GM19467 (cell line): ENCODE data around the gene STAC3.

Experiments
- ATAC-seq: cut with Tn5 transposase; IDR thresholded peaks from one replicate; pipeline ENCODE4 v1.9.1; 2021; ENCODE audit warnings: mild to moderate bottlenecking, moderate library complexity; ENCODE audit not compliant: unreplicated experiment

The STAC3 gene

DNA sequence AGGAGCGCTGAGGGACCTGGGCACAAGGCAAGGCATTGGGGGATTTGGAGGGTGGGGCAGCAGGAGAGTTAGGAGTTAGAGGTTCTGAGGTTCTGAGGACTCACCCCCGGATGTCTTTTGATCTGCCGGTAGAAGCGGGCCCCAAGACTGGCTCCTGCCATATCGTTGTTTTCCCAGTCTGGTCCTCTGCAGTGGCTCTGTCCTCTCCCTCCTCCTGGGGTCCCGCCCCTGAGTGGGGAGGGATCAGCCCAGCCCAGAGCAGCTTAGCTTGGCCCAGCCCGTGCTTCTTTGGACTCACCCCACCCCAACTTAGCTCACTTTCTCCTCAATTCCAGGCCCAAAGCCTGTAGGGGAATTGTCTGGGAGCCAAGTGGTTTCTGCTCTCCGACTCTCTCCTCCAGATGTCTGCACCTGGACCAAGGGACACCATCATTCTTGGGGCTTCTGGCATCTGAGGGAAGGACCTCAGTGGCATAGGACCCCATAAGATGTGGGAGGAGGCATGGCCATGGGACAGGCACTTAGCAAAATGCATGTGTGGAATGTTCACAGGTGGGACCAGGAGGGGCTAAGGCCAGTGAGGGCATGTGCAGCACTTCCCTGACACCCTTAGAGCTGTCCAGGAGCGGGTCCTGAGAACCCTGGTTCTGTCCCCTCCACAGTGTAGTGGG lies 13.9 kb downstream of the STAC3 start:
- ATAC-seq, result no peak

DNA sequence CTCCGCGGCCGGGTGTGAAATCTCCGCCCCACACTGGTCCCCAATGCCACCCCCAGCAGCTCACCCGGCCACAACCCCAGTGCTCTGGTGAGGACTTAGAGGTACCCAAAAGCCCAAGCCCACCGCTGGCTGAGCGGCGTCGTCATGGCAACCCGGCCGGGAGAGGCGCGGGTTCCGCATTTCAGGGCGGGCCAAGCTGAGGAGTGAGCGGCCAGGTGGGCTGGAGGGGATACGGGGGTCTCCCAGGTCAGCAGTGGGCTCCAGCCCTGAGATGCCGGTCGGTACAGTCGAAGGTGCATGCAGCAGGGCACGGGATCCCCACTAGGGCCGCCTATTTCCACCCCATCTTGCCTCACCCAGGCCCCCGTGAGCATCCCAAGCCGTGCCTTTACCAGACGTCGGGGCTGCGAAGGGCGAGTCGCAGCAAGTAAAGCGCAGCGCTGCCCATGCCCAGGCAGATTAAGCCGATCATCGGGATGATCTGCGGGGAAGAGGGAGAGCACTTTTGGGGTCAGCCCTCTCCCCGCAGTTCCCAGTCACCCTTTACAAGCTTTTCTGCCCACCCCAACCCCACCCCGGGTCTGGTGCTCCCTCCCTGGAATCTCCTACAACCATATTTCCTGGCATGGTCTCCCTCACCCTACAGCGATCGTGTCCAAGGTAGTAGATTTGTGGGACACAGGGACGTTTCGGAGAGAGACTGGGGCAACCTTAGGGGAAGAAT lies 14.6 kb downstream of the STAC3 start:
- no peak for ATAC-seq

DNA sequence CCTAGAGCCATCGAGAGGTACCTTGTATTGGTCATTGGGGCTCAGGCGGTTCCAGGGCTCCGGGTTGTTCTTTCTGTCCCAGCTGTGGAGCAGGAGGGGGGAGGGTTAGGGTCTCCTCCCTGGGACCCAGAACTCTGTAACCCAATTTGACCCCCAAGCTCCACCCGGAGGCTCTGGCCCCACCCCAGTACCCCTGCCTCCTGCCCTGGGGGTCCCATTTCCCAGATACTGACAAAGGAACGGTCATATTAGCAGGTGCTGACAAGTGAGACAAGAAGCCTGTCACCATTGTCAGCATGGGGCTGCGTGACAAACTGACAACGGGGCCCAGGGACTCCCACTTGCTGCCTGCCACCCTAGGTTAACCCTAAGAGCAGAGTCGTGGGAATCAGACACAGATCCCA lies 15.3 kb downstream of the STAC3 start:
- ATAC-seq, result no peak

DNA sequence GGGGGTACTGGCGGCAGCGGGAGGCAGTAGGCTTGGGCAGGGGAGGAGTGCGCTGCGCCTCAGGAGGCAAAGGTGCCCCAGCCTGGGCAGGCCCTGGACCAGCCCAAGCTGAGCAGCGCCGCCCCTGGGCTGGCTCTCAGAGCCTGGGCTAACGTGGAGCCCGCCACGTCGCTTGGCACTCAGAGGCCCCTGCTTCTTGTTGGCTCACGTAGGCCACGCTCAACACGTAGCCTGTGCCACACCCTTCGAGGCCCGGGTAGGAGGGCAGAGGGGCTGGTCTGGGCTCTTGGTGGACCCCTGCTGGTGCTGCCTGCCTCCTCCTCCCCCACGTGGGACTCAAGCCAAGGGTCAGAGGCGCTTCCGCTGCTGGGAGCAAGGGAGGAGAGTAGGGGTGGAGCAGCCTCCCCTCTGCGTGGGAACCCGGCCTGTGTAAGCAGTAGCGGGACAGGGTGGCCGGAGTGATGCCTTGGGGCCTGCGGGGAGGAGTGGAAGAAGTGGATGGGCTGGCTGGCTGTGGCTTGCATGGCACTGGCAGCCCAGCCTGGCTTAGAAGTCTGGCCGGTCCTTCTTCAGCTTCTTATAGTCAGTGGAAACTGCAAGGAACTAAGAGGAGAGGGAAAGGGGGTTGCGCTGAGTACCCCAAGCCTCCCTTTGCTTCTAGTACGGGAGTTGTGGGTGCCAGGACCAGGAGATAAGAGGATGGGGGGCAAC lies 15.8 kb downstream of the STAC3 start:
- ATAC-seq, result no peak

- ATAC-seq, result no peak
These were observed 16.4 kb downstream of the STAC3 start for GRCh38 chr12:57234571-57235016.

DNA sequence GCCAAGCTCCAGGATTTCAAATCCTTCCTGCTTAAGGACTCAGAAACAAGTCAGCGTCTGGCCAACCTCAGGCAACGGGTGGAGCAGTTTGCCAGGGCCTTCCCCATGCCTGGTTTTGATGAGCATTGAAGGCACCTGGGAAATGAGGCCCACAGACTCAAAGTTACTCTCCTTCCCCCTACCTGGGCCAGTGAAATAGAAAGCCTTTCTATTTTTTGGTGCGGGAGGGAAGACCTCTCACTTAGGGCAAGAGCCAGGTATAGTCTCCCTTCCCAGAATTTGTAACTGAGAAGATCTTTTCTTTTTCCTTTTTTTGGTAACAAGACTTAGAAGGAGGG lies 16.8 kb downstream of the STAC3 start:
- no peak for ATAC-seq

GRCh38 chr12:57233357-57234232 lies 17.4 kb downstream of the STAC3 start:
- no peak for ATAC-seq

DNA sequence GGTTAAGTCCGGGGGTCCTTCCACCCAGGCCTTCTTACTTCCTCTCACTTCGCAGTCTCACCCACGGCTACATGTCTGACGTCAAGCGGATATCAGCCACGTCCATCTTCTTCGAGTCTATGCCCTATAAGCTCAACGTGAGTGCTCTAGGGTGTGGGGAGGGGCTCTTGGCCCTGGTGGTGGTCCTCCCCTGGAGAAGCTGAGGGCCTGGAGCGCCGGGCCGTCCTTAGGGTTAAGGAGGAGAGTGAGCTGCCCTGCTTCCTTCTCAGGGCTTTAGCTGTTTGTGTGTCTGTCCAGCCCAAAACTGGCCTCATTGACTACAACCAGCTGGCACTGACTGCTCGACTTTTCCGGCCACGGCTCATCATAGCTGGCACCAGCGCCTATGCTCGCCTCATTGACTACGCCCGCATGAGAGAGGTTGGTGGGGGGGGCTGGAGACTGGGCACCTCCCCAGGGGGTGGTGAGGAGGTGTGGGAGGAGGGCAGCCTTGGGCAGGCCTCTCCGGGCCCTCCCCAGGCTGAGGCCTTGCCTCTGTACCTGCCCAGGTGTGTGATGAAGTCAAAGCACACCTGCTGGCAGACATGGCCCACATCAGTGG lies 18.7 kb downstream of the STAC3 start:
- no peak for ATAC-seq

- ATAC-seq, result no peak
These were observed 19.5 kb downstream of the STAC3 start for GRCh38 chr12:57231276-57232021.

DNA sequence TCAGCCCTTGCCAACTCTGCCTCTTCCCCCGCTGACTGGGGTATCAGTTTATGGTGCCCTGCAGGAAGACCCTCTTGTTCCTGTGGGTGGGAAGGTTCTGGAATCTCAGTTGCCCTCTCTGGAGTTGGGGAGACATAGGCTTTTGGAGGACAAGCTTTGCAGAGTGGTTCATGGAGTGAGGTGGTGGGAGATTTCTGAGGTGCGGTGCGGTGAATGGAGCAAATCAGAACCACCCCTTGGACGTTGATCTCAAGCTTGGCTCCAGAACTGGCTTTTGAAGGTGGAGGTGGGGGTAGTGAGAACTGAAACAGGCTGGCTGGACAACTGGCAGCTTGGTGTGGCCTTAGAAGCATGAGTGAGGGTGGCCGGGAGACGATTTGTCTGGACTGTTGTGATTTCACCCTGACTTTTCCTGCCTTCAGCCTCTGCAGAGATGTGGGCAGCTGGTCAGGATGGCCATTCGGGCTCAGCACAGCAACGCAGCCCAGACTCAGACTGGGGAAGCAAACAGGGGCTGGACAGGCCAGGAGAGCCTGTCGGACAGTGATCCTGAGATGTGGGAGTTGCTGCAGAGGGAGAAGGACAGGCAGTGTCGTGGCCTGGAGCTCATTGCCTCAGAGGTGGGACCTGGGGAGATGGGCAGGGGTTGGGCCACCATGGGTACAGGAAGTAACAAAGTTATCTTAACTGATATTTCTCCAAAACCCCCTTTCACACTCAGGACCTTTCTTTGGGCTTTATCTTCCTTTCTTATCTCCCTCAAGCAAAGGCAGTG lies 20.4 kb downstream of the STAC3 start:
- ATAC-seq, result no peak

- ATAC-seq, result peak; percentile 56
These were observed 21.2 kb downstream of the STAC3 start, which contains the start of gene SHMT2 for GRCh38 chr12:57229634-57230380. Gene SHMT2, plus strand, starts transcription at chr12:57229711. Its CDS starts 68 bp downstream, at chr12:57229779.

DNA sequence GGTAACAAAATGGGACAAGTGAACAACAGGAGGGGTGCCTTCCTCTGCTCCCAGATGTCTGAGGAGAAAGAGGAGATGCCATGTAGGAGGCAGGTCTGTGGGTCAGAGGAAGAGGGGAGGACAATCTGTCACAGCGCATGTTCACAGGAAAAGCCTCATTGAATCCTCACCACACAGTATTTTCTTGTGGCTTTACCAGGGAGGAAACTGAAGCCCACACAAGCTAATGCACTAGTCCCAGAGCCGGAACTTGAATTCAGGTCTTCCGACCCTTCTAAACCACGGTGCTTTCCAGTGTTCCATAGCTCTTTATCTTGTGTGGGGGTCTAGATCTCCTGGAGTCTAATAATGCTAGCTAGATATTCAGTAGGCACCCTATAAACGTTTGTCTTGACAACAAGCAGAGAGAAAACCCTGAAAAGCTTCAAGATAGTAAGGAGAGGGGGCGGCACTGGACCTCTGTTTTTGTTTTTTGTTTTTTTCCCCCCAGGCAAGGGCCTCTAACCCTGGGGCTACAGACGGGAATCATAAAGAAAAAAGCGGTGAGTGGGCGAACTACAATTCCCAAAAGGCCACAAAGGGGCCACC lies 21.8 kb downstream of the STAC3 start:
- no peak for ATAC-seq

DNA sequence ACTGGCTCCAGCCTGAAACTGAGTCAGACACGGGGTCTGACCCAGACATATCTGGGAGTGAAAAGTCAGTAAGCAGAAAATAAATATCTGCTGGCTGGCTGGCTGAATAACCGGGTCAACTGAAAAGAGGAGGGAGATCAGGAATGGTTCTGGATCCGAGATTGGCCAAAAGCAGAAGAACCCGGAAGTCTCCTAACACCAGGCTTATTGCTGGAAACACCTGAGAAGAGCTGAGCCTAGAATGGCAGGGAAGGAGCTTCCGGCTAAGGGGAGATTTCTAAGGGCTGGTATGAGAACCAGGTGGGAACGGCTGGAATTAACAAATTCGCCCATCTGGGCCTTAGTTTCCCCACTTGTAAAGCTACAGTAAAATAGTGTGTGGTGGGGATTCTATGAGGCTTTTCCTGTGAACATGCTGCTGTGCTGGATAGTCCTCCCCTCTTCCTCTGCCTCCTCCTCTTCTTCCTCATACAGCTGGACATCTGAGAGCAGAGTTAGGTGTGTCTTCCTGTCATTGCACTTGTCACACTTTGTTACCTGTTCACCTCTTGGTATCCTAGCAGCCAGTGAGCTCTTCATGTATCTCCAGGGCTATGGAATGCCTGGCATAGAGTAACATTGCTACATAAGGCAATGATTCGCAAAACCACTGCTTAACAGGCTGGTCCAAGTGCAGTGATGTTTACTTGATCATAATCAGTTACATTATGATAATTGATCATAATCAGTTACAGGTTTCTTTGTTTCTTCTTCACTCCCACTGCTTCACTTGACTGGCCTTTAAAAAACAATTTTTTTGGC lies 23.5 kb downstream of the STAC3 start:
- no peak for ATAC-seq

DNA sequence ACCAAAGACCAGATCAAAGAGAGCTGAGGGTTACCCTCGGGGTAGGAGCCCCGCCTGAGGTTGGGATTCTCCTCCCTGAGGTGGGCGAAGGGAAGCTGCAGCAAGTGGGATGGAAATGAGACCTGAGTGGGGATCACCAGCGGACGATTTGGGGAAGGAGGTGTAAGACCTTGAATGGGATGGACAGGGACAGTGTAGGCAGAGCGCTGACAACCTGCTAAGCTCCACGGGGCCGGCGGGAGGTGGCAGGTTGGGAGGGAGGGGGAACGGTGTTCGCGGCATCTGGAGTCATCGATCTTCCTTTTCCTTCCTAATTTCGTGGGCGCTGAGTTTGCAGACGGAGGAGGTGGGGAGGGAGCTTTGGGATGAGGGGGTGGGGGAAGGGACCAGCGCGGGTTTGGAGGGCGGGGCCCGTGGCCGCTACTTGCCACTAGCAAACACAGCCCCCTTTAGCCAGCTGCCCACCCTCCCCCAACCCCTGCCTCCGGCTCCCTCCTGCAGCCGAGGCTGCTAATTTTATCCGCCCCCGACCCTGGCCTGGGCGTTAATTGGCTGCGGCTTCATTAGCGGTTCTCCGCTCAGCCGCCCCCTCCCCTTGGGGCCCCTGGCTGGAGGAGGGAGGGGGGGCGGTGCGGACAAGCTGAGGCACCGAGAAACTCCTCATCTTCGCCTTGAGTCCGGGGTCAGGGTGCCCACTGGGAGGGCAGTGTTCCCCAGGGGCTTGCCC lies 24.2 kb downstream of the STAC3 start:
- ATAC-seq, result no peak

DNA sequence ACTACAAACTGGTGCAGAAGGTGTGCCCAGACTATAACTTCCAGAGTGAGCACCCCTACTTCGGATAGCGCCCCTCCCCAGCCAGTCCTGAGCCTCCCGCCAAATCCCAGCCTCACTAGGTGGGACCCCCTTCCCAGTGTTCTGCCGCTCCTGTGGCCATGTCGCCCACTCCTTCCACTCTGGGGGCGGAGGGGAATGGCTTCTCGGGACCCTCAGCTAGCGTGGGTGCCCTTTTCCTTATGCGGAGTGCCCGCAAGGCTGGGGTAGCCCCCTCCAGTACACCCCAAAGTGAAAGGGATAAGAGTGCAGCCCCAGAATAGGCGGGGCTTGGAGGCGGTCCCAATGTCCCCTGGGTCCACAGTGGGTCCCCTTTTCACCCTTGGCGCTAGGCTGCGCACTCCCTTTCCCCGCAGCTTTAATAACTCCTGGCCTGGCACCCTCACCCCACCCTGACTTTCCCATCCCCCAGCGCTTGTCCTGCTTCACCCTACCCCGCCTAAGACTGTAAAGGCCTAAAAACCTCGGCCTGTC lies 25.2 kb downstream of the STAC3 start:
- ATAC-seq, result no peak

DNA sequence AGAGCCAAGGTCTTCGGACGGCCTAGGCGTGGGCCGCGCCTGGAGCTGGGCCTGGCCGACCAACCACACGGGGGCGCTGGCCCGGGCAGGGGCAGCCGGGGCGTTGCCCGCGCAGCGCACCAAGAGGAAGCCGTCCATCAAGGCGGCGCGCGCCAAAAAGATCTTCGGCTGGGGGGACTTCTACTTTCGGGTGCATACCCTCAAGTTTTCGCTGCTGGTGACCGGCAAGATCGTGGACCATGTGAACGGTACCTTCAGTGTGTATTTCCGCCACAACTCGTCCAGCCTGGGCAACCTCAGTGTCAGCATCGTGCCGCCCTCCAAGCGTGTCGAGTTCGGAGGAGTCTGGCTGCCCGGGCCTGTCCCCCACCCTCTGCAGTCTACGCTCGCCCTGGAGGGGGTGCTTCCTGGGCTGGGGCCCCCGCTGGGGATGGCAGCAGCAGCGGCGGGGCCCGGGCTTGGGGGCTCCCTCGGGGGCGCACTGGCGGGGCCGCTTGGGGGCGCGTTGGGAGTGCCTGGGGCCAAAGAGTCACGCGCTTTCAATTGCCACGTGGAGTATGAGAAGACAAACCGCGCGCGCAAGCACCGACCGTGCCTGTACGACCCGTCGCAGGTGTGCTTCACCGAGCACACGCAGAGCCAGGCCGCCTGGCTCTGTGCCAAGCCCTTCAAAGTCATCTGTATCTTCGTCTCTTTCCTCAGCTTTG lies 25.9 kb downstream of the STAC3 start:
- ATAC-seq, result no peak
